HepG2 (cell line): ENCODE results near the gene CD34. TPM values are rescaled to one million over a fixed set of nuclear protein-coding genes. Genes with fewer than 3 reads are reported as not detected.

Source experiments
- ATAC-seq: fragments of 200-7000 bp; cut with Tn5 transposase; 3 replicates; pipeline ENCODE4 v1.9.1; 2020; ENCODE audit warnings: mild to moderate bottlenecking, moderate library complexity
- BruUV-seq: library from RNA; stranded (reverse); fragments of 400-500 nt; replicated peaks from 2 replicates; lab custom pipeline; 2021; lab: Mats Ljungman, UMichigan
- CTCF ChIA-PET: fragments of 300-600 bp; formaldehyde crosslinking; extraction: SDS; loops from one replicate; lab custom pipeline; 2021; ENCODE audit warnings: low total read pairs, inconsistent platforms, low intra/inter-chr PET ratio; lab: Yijun Ruan, JAX
- POLR2A ChIA-PET: fragments of 350-600 bp; sonication (Branson Sonifier 250); formaldehyde crosslinking; loops from one replicate; lab custom pipeline; 2020; ENCODE audit warnings: antibody characterized with exemption, inconsistent platforms; lab: Yijun Ruan, JAX
- DNase-seq: peaks from one replicate; pipeline ENCODE4 v3.0.0-alpha.2; 2015; ENCODE audit warnings: low spot score
- FAIRE-seq: peaks from 3 replicates; lab custom pipeline; 2011; peaks lifted over from hg19 to GRCh38; lab: Jason Lieb, UNC
- H2AFZ ChIP-seq: one replicate; pipeline ENCODE4 v1.6.1; 2011; ENCODE audit warnings: low read length, inconsistent platforms
- H3K27ac ChIP-seq: fragments of 300-600 bp; 3 replicates; pipeline ENCODE4 v1.8.0; 2011; ENCODE audit warnings: mixed run types, mild to moderate bottlenecking, mixed read lengths, low read length, inconsistent platforms; ENCODE audit not compliant: insufficient read depth; ENCODE audit errors: extremely low read length
- H3K27me3 ChIP-seq, 2 experiments: fragments of 200-600 bp in 1 of 2; 2 replicates in 1 of 2; 3 replicates in 1 of 2; pipeline versions ENCODE4 v1.6.0 to v1.8.0; 2011; ENCODE audit warnings: low read length in 2 of 2, mild to moderate bottlenecking in 2 of 2, moderate library complexity in 2 of 2, inconsistent platforms in 1 of 2; ENCODE audit not compliant: insufficient read depth in 2 of 2, control insufficient read depth in 1 of 2
- H3K36me3 ChIP-seq, 2 experiments: fragments of 200-600 bp in 1 of 2; replicated peaks in 1 of 2; 2 replicates in 1 of 2; 3 replicates in 1 of 2; pipeline versions ENCODE4 v1.5.1 to v1.8.0; 2011; ENCODE audit warnings: low read length in 2 of 2, inconsistent platforms in 1 of 2; ENCODE audit not compliant: insufficient read depth in 2 of 2, control insufficient read depth in 1 of 2
- H3K4me1 ChIP-seq: 2 replicates; pipeline ENCODE4 v1.5.1; 2012; ENCODE audit warnings: low read length, inconsistent platforms; ENCODE audit not compliant: insufficient read depth
- H3K4me2 ChIP-seq: 2 replicates; pipeline ENCODE4 v1.6.0; 2011; ENCODE audit warnings: low read depth, low read length, inconsistent platforms
- H3K4me3 ChIP-seq, 3 experiments: fragments of 200-600 bp in 1 of 3; sonication (generic), shearing (Covaris generic) in 1 of 3; replicated peaks in 1 of 3; 2 replicates each; pipeline ENCODE4 v1.5.1; 2011 to 2016; ENCODE audit warnings: low read length in 3 of 3, inconsistent platforms in 2 of 3, low read depth in 2 of 3, mild to moderate bottlenecking in 2 of 3, control low read depth in 1 of 3, mixed read lengths in 1 of 3; ENCODE audit not compliant: insufficient read depth in 1 of 3
- H3K79me2 ChIP-seq: one replicate; pipeline ENCODE4 v1.6.1; 2011; ENCODE audit warnings: low read length, inconsistent platforms; ENCODE audit not compliant: insufficient read depth
- H3K9ac ChIP-seq: 2 replicates; pipeline ENCODE4 v1.6.0; 2011; ENCODE audit warnings: mild to moderate bottlenecking, low read depth, low read length, inconsistent platforms; ENCODE audit not compliant: insufficient read depth
- H3K9me3 ChIP-seq: 2 replicates; pipeline ENCODE4 v1.5.1; 2012; ENCODE audit warnings: mild to moderate bottlenecking, low read length
- H4K20me1 ChIP-seq: 2 replicates; pipeline ENCODE4 v1.6.0; 2011; ENCODE audit warnings: inconsistent platforms, mild to moderate bottlenecking, low read length, moderate library complexity; ENCODE audit not compliant: insufficient read depth
- ATF7 ChIP-seq, 2 experiments: fragments of 450-650 bp in 1 of 2; sonication (generic) in 1 of 2; formaldehyde crosslinking in 1 of 2; IDR thresholded peaks; 2 replicates each; pipeline versions ENCODE4 v1.4.0 to v1.6.1; 2016 to 2020; ENCODE audit warnings: antibody characterized with exemption in 1 of 2, mild to moderate bottlenecking in 1 of 2, missing genetic modification reagents in 1 of 2
- FOSL2 ChIP-seq: sonication (generic); formaldehyde crosslinking; IDR thresholded peaks from 2 replicates; pipeline ENCODE4 v1.4.0; 2020; ENCODE audit warnings: missing genetic modification reagents
- RBFOX2 ChIP-seq: fragments of 200-400 bp; formaldehyde crosslinking; IDR thresholded peaks from 2 replicates; pipeline ENCODE4 v1.6.1; 2017; ENCODE audit warnings: low read depth, mild to moderate bottlenecking, low read length
- SP2 ChIP-seq: sonication (generic); formaldehyde crosslinking; IDR thresholded peaks from 2 replicates; pipeline ENCODE4 v1.5.1; 2020; ENCODE audit warnings: mild to moderate bottlenecking, missing genetic modification reagents
- SRSF1 ChIP-seq: fragments of 200-400 bp; formaldehyde crosslinking; optimal IDR thresholded peaks from 2 replicates; pipeline ENCODE3; 2017; ENCODE audit warnings: mild to moderate bottlenecking, low read depth, low read length, moderate library complexity
- ZNF773 ChIP-seq: sonication (generic); formaldehyde crosslinking; IDR thresholded peaks from 2 replicates; pipeline ENCODE4 v1.4.0; 2020; ENCODE audit warnings: missing genetic modification reagents, borderline replicate concordance
- WGBS: methylation state at CpG from one replicate; pipeline ENCODE4 v1.1.6; 2017; ENCODE audit warnings: low lambda C conversion rate; 5-methylcytosine and 5-hydroxymethylcytosine counted together
- in situ Hi-C: cut with HindIII; loops from 2 replicates; pipeline ENCODE4 v1.10.0; 2017; ENCODE audit warnings: low pct_unique_long_range_greater_than_20kb; ENCODE audit not compliant: extremely low pct_ligation_motif_present
- intact Hi-C: fragments of 100-400 bp; cut with micrococcal nuclease; formaldehyde crosslinking; loops from one replicate; pipeline ENCODE4 v1.10.0; 2022; ENCODE audit not compliant: unreplicated experiment
- polyA plus RNA-seq, 8 experiments: library from polyadenylated mRNA; depleted of rRNA in 3 of 8; stranded (reverse) in 7 of 8; unstranded in 1 of 8; fragments of >200 nt; fragmentation: Illumina TruSeq in 4 of 8; extraction: Trizol in 4 of 8; gene quantifications; 2 replicates each; pipeline versions ENCODE4 v1.2.1 to v1.2.3, GENCODE V29; 2011 to 2016; ENCODE audit warnings: low read depth in 4 of 8, missing spikeins in 1 of 8, mixed read lengths in 1 of 8; ENCODE audit not compliant: insufficient read depth in 1 of 8
- total RNA-seq, 5 experiments: library from RNA; depleted of rRNA; stranded (reverse); fragments of >200 nt; fragmentation: Illumina TruSeq; extraction: Trizol; gene quantifications; 2 replicates each; pipeline ENCODE4 v1.2.3, GENCODE V29; 2016; ENCODE audit warnings: low read depth in 1 of 5
- TF ChIP-seq, protein P1 (sequence below): sonication (generic); formaldehyde crosslinking; IDR thresholded peaks from 2 replicates; pipeline ENCODE4 v1.5.0; 2020; ENCODE audit warnings: missing genetic modification reagents, mild to moderate bottlenecking, borderline replicate concordance
- TF ChIP-seq, protein P2 (sequence below): IDR thresholded peaks from 2 replicates; pipeline ENCODE4 v1.4.0; 2020; ENCODE audit warnings: mild to moderate bottlenecking, missing genetic modification reagents

Gene CD34
- total and polyA plus RNA-seq, 2 of the 13 experiments (the other 11 are each of a cell fraction or from before 2014, with no cell fraction given): not detected

DNA sequence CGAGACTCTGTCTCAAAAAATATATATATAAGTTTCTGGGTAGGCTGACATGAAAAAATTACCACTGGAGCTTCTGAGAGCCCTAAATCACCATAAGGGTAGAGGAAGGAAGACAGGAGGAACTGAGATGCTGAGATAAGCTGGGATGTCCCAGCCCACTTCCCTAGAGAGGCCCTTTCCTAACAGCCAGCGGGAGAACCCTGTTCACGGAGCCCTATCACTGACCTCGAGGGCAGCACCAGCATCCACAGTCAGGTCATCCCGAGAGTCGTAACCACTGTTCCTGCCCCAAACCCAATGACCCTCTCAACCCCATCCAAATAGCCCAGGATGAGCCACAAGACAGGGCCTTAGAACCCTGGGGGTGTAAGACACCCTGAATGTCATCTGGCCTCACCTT is 77.5 kb downstream of the CD34 start:
- no peak for ATAC-seq
- H3K36me3 ChIP-seq: no peaks in the 10 kb centered on the region

More for the DNA sequence above, 77.5 kb downstream of the CD34 start:
- in situ Hi-C loops: no loop called here
- Histone ChIP-seq H3K4me2 (no peak overlapping the region), H3K27me3 (no peaks in the 10 kb centered on the region)
- CTCF ChIA-PET: no interaction called here
- no peak for FAIRE-seq
- TF ChIP-seq, protein P1, sequence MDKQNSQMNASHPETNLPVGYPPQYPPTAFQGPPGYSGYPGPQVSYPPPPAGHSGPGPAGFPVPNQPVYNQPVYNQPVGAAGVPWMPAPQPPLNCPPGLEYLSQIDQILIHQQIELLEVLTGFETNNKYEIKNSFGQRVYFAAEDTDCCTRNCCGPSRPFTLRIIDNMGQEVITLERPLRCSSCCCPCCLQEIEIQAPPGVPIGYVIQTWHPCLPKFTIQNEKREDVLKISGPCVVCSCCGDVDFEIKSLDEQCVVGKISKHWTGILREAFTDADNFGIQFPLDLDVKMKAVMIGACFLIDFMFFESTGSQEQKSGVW: no peak
- TF ChIP-seq ZNF773: no peak
- no peak for TF ChIP-seq SP2 (CRISPR knock-in tag)
- TF ChIP-seq, protein P2, sequence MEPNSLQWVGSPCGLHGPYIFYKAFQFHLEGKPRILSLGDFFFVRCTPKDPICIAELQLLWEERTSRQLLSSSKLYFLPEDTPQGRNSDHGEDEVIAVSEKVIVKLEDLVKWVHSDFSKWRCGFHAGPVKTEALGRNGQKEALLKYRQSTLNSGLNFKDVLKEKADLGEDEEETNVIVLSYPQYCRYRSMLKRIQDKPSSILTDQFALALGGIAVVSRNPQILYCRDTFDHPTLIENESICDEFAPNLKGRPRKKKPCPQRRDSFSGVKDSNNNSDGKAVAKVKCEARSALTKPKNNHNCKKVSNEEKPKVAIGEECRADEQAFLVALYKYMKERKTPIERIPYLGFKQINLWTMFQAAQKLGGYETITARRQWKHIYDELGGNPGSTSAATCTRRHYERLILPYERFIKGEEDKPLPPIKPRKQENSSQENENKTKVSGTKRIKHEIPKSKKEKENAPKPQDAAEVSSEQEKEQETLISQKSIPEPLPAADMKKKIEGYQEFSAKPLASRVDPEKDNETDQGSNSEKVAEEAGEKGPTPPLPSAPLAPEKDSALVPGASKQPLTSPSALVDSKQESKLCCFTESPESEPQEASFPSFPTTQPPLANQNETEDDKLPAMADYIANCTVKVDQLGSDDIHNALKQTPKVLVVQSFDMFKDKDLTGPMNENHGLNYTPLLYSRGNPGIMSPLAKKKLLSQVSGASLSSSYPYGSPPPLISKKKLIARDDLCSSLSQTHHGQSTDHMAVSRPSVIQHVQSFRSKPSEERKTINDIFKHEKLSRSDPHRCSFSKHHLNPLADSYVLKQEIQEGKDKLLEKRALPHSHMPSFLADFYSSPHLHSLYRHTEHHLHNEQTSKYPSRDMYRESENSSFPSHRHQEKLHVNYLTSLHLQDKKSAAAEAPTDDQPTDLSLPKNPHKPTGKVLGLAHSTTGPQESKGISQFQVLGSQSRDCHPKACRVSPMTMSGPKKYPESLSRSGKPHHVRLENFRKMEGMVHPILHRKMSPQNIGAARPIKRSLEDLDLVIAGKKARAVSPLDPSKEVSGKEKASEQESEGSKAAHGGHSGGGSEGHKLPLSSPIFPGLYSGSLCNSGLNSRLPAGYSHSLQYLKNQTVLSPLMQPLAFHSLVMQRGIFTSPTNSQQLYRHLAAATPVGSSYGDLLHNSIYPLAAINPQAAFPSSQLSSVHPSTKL (CRISPR knock-in tag): no peak
- TF ChIP-seq RBFOX2: no peak
- no peak for TF ChIP-seq ATF7 (IDR thresholded peaks at IDR 0.05)
- no peak for TF ChIP-seq ATF7 (CRISPR knock-in tag; IDR thresholded peaks at IDR 0.05)
- no peak for TF ChIP-seq FOSL2
- no peak for TF ChIP-seq SRSF1
- TF ChIP-seq, all 625 proteins: peak for 0
- H3K79me2 ChIP-seq: no peaks in the 10 kb centered on the region
- H4K20me1 ChIP-seq: no peaks in the 10 kb centered on the region
- WGBS: 100% methylated on average over 1 of the region's 6 CpGs
- BruUV-seq: no TSS peak
- DNase-seq: no peak
- no peak overlapping the region for H2AFZ ChIP-seq
- POLR2A ChIA-PET: no interaction called here
- no peak overlapping the region for H3K27ac ChIP-seq
- H3K4me1 ChIP-seq: peaks cover 16% of the 10 kb centered on the region
- H3K9ac ChIP-seq: no peak overlapping the region
- no peak overlapping the region for H3K4me3 ChIP-seq
- intact Hi-C loops: no loop called here
- no peaks in the 10 kb centered on the region for H3K9me3 ChIP-seq
